DND-41 (cell line): Measurements from ENCODE around the gene KCNK17.

ENCODE experiments used
- ATAC-seq: fragments of 200-7000 bp; cut with Tn5 transposase; 3 replicates; pipeline ENCODE4 v1.9.1; 2021; ENCODE audit warnings: low read depth; ENCODE audit not compliant: insufficient read depth
- DNase-seq: peaks from one replicate; pipeline ENCODE4 v3.0.0-alpha.2; 2020
- H2AFZ ChIP-seq: 2 replicates; pipeline ENCODE4 v1.6.0; 2012; ENCODE audit warnings: low read depth, low read length
- H3K27ac ChIP-seq: 2 replicates; pipeline ENCODE4 v1.5.1; 2012; ENCODE audit warnings: low read length, inconsistent platforms
- H3K27me3 ChIP-seq: fragments of 200-600 bp; sonication (generic); 2 replicates; pipeline ENCODE4 v1.6.0; 2012; ENCODE audit warnings: low read length, mild to moderate bottlenecking, inconsistent platforms; ENCODE audit not compliant: insufficient read depth, poor library complexity
- H3K36me3 ChIP-seq: 2 replicates; pipeline ENCODE4 v1.5.1; 2012; ENCODE audit warnings: low read length, inconsistent platforms; ENCODE audit not compliant: insufficient read depth
- H3K4me1 ChIP-seq: 2 replicates; pipeline ENCODE4 v1.5.1; 2012; ENCODE audit warnings: mild to moderate bottlenecking, low read length; ENCODE audit not compliant: insufficient read depth
- H3K4me2 ChIP-seq: 2 replicates; pipeline ENCODE4 v1.6.0; 2012; ENCODE audit warnings: mild to moderate bottlenecking, moderate library complexity, low read length, inconsistent platforms; ENCODE audit not compliant: insufficient read depth
- H3K4me3 ChIP-seq, 2 experiments: fragments of 200-600 bp in 1 of 2; shearing (Covaris generic) in 1 of 2; 2 replicates each; pipeline ENCODE4 v1.5.1; 2012 to 2016; ENCODE audit warnings: inconsistent platforms in 2 of 2, low read length in 2 of 2, mild to moderate bottlenecking in 2 of 2, low read depth in 1 of 2, moderate library complexity in 1 of 2
- H3K79me2 ChIP-seq: 2 replicates; pipeline ENCODE4 v1.6.0; 2012; ENCODE audit warnings: low read length, inconsistent platforms; ENCODE audit not compliant: insufficient read depth
- H3K9ac ChIP-seq: 2 replicates; pipeline ENCODE4 v1.6.0; 2012; ENCODE audit warnings: low read depth, mild to moderate bottlenecking, inconsistent platforms, low read length, moderate library complexity
- H3K9me3 ChIP-seq: 2 replicates; pipeline ENCODE4 v1.5.1; 2012; ENCODE audit warnings: low read length, moderate library complexity, mild to moderate bottlenecking, inconsistent platforms; ENCODE audit not compliant: insufficient read depth, severe bottlenecking
- H4K20me1 ChIP-seq: 2 replicates; pipeline ENCODE4 v1.6.0; 2012; ENCODE audit warnings: low read length; ENCODE audit not compliant: insufficient read depth
- EZH2 ChIP-seq: IDR thresholded peaks from 3 replicates; pipeline ENCODE4 v1.6.1; 2012; ENCODE audit warnings: borderline replicate concordance, low read depth, mild to moderate bottlenecking, moderate library complexity, low read length, inconsistent platforms; ENCODE audit not compliant: severe bottlenecking
- TF ChIP-seq, protein P1 (sequence below): IDR thresholded peaks from 2 replicates; pipeline ENCODE4 v1.5.1; 2012; ENCODE audit warnings: borderline replicate concordance, low read length, moderate library complexity, mild to moderate bottlenecking; ENCODE audit not compliant: poor library complexity, severe bottlenecking; ENCODE audit errors: extremely low read depth

The KCNK17 gene

DNA sequence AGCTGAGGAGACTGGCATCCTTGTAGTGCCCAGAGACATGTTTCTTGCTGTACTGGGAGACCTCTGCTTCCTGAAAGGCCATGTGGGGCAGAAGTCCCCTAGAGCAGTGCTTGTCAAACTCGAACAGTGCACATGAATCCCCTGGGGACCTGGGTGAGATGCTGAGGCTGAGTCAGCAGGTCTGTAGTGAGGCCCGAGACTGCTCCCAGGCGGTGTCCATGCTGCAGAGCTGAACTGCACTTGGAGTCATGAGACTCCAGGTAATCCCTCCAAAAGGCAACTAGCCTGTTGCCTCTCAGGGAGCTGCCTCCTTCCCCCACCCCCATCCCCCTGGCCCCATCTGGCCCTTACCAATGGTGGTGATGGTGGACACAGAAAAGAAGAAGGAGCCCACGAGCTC lies 3.7 kb downstream of the KCNK17 start:
- ATAC-seq, result no peak
- no peaks in the 10 kb centered on the region for H3K9me3 ChIP-seq
- H3K4me1 ChIP-seq, result no peaks in the 10 kb centered on the region
- no peaks in the 10 kb centered on the region for H3K36me3 ChIP-seq
- TF ChIP-seq, protein P1, sequence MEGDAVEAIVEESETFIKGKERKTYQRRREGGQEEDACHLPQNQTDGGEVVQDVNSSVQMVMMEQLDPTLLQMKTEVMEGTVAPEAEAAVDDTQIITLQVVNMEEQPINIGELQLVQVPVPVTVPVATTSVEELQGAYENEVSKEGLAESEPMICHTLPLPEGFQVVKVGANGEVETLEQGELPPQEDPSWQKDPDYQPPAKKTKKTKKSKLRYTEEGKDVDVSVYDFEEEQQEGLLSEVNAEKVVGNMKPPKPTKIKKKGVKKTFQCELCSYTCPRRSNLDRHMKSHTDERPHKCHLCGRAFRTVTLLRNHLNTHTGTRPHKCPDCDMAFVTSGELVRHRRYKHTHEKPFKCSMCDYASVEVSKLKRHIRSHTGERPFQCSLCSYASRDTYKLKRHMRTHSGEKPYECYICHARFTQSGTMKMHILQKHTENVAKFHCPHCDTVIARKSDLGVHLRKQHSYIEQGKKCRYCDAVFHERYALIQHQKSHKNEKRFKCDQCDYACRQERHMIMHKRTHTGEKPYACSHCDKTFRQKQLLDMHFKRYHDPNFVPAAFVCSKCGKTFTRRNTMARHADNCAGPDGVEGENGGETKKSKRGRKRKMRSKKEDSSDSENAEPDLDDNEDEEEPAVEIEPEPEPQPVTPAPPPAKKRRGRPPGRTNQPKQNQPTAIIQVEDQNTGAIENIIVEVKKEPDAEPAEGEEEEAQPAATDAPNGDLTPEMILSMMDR, result no peak
- no peak for TF ChIP-seq EZH2
- H3K4me3 ChIP-seq, result no peak overlapping the region
- H2AFZ ChIP-seq, result no peak overlapping the region
- H3K4me2 ChIP-seq, result no peak overlapping the region
- H3K27me3 ChIP-seq, result peaks cover 30% of the 10 kb centered on the region
- H3K9ac ChIP-seq, result no peak overlapping the region
- H4K20me1 ChIP-seq, result 0 out of 2 replicates have a peak, but pooled peaks cover 3% of the 10 kb centered on the region
- no peaks in the 10 kb centered on the region for H3K79me2 ChIP-seq
- no peak for DNase-seq
- H3K27ac ChIP-seq, result no peak overlapping the region

DNA sequence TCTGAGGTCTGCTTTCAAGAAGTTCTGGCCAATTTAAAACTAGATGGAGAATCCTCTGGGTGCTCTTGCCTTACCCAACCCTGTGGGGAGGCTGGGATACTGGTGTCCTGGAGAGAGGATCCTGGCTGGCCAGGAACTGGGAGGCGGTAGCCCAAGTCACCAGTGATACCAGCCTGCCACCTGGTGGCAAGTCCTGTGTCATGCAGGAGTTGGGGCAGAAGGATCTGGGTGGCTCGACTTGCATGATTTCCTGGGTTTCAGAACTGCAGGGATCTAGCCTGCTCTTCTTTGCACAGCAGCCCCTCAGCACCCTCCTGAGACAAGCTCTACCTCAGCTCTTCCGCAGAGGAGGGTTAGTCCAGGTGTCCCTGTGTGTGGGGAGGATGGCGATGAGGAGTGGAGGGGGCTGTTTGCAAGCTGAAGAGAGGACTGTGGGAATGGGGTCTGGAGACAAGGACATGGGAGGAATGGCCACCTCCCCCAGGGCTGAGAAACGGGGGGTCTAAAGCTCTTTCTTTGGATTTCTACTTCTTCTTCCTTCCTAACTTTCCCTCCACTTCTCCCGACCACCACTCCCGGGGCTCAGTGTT lies 4.2 kb downstream of the KCNK17 start:
- peak; percentile 76 for ATAC-seq
- H3K27ac ChIP-seq, result no peak overlapping the region
- TF ChIP-seq, protein P1, result peak; percentile 96
- TF ChIP-seq EZH2, result no peak
- no peaks in the 10 kb centered on the region for H3K36me3 ChIP-seq
- H4K20me1 ChIP-seq, result 0 out of 2 replicates have a peak, but pooled peaks cover 3% of the 10 kb centered on the region
- H3K4me1 ChIP-seq, result no peaks in the 10 kb centered on the region
- no peaks in the 10 kb centered on the region for H3K79me2 ChIP-seq
- no peak overlapping the region for H3K4me3 ChIP-seq
- peaks cover 26% of the 10 kb centered on the region for H3K27me3 ChIP-seq
- no peak overlapping the region for H3K9ac ChIP-seq
- H3K4me2 ChIP-seq, result no peak overlapping the region
- no peaks in the 10 kb centered on the region for H3K9me3 ChIP-seq
- peak; percentile 68 for DNase-seq
- no peak overlapping the region for H2AFZ ChIP-seq

DNA sequence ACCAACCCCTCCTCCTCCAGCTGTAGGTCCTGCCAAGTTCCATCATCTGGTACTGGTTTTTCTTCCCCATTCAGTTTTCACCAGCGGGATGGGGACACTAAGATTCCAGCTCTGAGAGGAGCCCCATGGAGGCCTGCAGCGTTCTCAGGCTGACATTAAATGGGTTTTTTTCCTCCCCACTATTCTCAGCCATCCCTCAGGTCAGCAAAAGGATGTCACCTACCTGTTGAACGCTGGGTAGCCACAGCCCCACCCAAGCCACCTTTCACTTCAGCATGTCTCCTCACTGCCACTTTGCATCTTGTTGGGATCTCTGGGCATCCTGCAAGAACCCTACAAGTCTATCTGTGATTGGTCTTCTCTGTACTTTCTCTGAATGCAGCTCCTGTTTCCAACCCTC lies 6.8 kb downstream of the KCNK17 start:
- Histone ChIP-seq H3K79me2 (no peaks in the 10 kb centered on the region), H3K9me3 (no peaks in the 10 kb centered on the region), H3K27ac (no peak overlapping the region), H3K27me3 (peaks cover 1% of the 10 kb centered on the region), H4K20me1 (no peaks in the 10 kb centered on the region), H2AFZ (no peak overlapping the region), H3K4me1 (peaks cover 6% of the 10 kb centered on the region), H3K36me3 (no peaks in the 10 kb centered on the region), H3K9ac (no peak overlapping the region), H3K4me3 (no peak overlapping the region), H3K4me2 (no peak overlapping the region)
- TF ChIP-seq EZH2, result no peak
- TF ChIP-seq, protein P1, result no peak
- DNase-seq (no peak), ATAC-seq (no peak)
